Breast epithelium (tissue), 4 donors: ENCODE results near the gene SNX11. TPM values are rescaled to one million over a fixed set of nuclear protein-coding genes. Genes with fewer than 3 reads are reported as not detected.

Source experiments
- DNase-seq, 2 donors: peaks; one replicate each; pipeline ENCODE4 v3.0.0-alpha.2; 2019; ENCODE audit warnings: low spot score in 2 of 2
- H3K27ac ChIP-seq, 2 donors: fragments of 200-600 bp; sonication (generic) in 1 of 2; one replicate each; pipeline ENCODE4 v1.5.1; 2016 to 2019; ENCODE audit warnings: mild to moderate bottlenecking in 1 of 2
- H3K27me3 ChIP-seq, 2 donors: fragments of 200-600 bp; sonication (generic) in 1 of 2; one replicate each; pipeline versions ENCODE4 v1.5.1 to v1.6.0; 2017 to 2019; ENCODE audit warnings: control low read depth in 1 of 2, mild to moderate bottlenecking in 1 of 2
- H3K36me3 ChIP-seq: fragments of 200-600 bp; one replicate; pipeline ENCODE4 v1.5.1; 2019
- H3K4me1 ChIP-seq, 2 donors: fragments of 200-600 bp; sonication (generic); one replicate each; pipeline ENCODE4 v1.5.1; 2016 to 2019; ENCODE audit warnings: control low read depth in 1 of 2
- H3K4me3 ChIP-seq, 3 donors: fragments of 200-600 bp; sonication (generic); 1 replicate in 2 of 3; 2 replicates in 1 of 3; pipeline ENCODE4 v1.5.1; 2016 to 2019; ENCODE audit warnings: mild to moderate bottlenecking in 3 of 3, moderate library complexity in 2 of 3
- H3K9me3 ChIP-seq, 2 donors: fragments of 200-600 bp; sonication (generic) in 1 of 2; one replicate each; pipeline ENCODE4 v1.5.1; 2016 to 2019; ENCODE audit warnings: control low read depth in 1 of 2
- CTCF ChIP-seq, 3 donors: fragments of 450-650 bp; IDR thresholded peaks; one replicate each; pipeline ENCODE4 v1.5.1; 2016 to 2017; ENCODE audit warnings: antibody characterized with exemption in 3 of 3, mild to moderate bottlenecking in 3 of 3, moderate library complexity in 3 of 3
- POLR2A ChIP-seq: fragments of 450-650 bp; IDR thresholded peaks from one replicate; pipeline ENCODE4 v1.6.1; 2016; ENCODE audit warnings: antibody characterized with exemption, mild to moderate bottlenecking, moderate library complexity
- POLR2AphosphoS5 ChIP-seq, 3 donors: sonication (generic); formaldehyde crosslinking; IDR thresholded peaks; one replicate each; pipeline ENCODE4 v1.6.1; 2017; ENCODE audit warnings: antibody characterized with exemption in 3 of 3
- intact Hi-C: fragments of 100-400 bp; cut with DNase I; formaldehyde crosslinking; loops from one replicate; pipeline ENCODE4 v1.15.1; 2023; ENCODE audit warnings: low total_unique reads
- total RNA-seq, 3 donors: library from RNA; depleted of rRNA; stranded (reverse); fragments of >200 nt; gene quantifications; one replicate each; pipeline ENCODE4 v1.1.0, GENCODE V29; 2016

Gene SNX11
- total RNA-seq, 3 donors from 2014 or later, result 13.4 to 19.7 (median 14.2) TPM

DNA sequence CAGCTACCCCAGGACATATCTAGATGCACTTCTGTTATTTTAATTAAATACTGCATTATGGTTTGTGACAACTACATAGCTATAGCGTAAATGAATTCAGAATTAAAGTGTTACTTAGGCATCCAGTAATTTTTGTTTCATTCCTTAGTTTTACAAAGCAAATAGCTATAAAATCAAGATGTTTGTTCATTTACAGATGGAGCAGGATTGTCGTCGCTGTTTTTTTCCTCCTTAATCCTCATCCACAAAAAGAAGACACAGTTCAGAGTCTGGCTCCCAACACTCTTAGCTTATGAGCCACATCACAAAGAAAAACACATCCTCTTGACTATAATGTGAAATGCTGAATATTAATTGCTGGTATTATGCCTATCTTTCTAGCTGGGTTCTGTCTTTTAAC lies 43.7 kb downstream of the SNX11 start:
- no peaks in the 10 kb centered on the region for H3K36me3 ChIP-seq
- DNase-seq, result no peak
- TF ChIP-seq POLR2A, result no peak
- no peak for TF ChIP-seq POLR2AphosphoS5 (IDR thresholded peaks at IDR 0.05)
- no peak for TF ChIP-seq CTCF (IDR thresholded peaks at IDR 0.05)
- intact Hi-C loops, result no loop called here
- no peak overlapping the region for H3K27ac ChIP-seq
- H3K9me3 ChIP-seq, result no peaks in the 10 kb centered on the region
- peaks cover 0 to 24% of the 10 kb centered on the region in 2 donors for H3K27me3 ChIP-seq
- H3K4me1 ChIP-seq, result no peaks in the 10 kb centered on the region
- H3K4me3 ChIP-seq, result no peak overlapping the region

DNA sequence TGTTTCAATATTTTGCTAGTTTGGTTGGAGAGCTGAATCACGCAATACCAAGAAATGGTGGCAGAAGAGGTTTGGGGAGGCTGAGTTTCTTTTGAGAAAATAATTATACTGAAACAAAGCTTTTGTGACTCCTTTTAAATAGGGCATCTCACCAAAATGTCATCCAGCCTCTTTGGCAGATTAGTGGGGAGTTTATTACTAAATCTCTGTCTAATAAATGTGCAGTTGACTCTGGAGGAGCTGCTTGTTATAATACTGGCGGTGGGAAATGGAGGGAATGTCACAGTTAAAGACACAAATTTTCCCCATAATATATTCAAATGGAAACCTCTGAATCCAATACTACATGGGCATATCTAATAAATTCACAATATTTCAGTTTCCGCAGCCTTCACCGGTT lies 44.7 kb downstream of the SNX11 start:
- Histone ChIP-seq H3K36me3 (no peaks in the 10 kb centered on the region), H3K27ac (no peak overlapping the region), H3K27me3 (peaks cover 0 to 24% of the 10 kb centered on the region in 2 donors), H3K4me1 (no peaks in the 10 kb centered on the region), H3K4me3 (no peak overlapping the region), H3K9me3 (no peaks in the 10 kb centered on the region)
- TF ChIP-seq POLR2A (no peak), POLR2AphosphoS5 (IDR thresholded peaks at IDR 0.05) (no peak), CTCF (IDR thresholded peaks at IDR 0.05) (no peak)
- DNase-seq, result no peak
- intact Hi-C loops, result no loop called here

DNA sequence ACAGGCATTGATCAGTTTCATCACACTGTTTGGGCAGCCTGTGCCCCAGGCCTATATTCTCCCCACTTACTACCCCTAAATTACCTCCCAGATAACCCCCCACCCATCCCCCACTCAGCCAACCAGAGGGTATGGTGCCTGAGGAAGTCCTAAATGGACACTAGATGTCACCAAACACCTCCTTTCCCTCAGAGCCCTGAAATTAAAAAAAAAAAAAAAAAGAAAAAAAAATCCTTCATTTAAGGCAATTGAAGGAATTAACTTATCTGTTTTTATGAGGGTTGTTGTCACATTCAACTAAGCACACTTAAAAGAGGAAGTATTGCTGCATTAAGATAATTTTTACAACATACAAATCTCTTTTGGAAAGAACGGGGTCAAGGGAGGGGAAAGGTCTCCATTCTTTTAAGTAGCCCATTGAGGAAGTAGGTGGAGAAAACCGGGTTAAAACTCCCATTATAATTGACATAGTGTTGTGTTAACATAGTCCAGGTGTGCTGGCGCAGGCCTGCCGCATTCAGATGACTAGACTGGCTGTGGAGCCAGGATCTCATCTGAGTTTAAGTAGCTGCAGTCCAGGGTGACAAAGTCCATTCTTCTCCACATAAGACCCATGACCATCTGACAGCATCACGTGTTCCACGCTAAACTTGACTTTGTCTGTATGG lies 46.3 kb downstream of the SNX11 start:
- Histone ChIP-seq H3K27me3 (peaks cover 0 to 24% of the 10 kb centered on the region in 2 donors), H3K4me3 (no peak overlapping the region), H3K36me3 (no peaks in the 10 kb centered on the region), H3K9me3 (no peaks in the 10 kb centered on the region), H3K27ac (no peak overlapping the region), H3K4me1 (no peaks in the 10 kb centered on the region)
- intact Hi-C loops, result no loop called here
- TF ChIP-seq CTCF (IDR thresholded peaks at IDR 0.05) (no peak), POLR2AphosphoS5 (IDR thresholded peaks at IDR 0.05) (no peak), POLR2A (no peak)
- no peak for DNase-seq

- peaks cover 0 to 12% of the 10 kb centered on the region in 2 donors for H3K27me3 ChIP-seq
- no peaks in the 10 kb centered on the region for H3K9me3 ChIP-seq
- no peaks in the 10 kb centered on the region for H3K36me3 ChIP-seq
- TF ChIP-seq POLR2A, result no peak
- TF ChIP-seq POLR2AphosphoS5 (IDR thresholded peaks at IDR 0.05), result no peak
- TF ChIP-seq CTCF (IDR thresholded peaks at IDR 0.05), result no peak
- intact Hi-C loops, result no loop called here
- H3K4me1 ChIP-seq, result no peaks in the 10 kb centered on the region
- no peak overlapping the region for H3K4me3 ChIP-seq
- H3K27ac ChIP-seq, result no peak overlapping the region
- no peak for DNase-seq
Measured at GRCh38 chr17:48155889-48156611, 48.5 kb downstream of the SNX11 start.

GRCh38 chr17:48159232-48159631 lies 51.7 kb downstream of the SNX11 start:
- TF ChIP-seq CTCF (IDR thresholded peaks at IDR 0.05), result no peak
- TF ChIP-seq POLR2AphosphoS5 (IDR thresholded peaks at IDR 0.05), result no peak
- no peak for TF ChIP-seq POLR2A
- intact Hi-C loops, result no loop called here
- H3K36me3 ChIP-seq, result no peaks in the 10 kb centered on the region
- H3K27ac ChIP-seq, result no peak overlapping the region
- H3K27me3 ChIP-seq, result no peaks in the 10 kb centered on the region
- no peak for DNase-seq
- H3K9me3 ChIP-seq, result no peaks in the 10 kb centered on the region
- no peak overlapping the region for H3K4me3 ChIP-seq
- H3K4me1 ChIP-seq, result no peaks in the 10 kb centered on the region
